DND-41 (cell line): ENCODE data around the gene FLII.

Experiments
- ATAC-seq: fragments of 200-7000 bp; cut with Tn5 transposase; 3 replicates; pipeline ENCODE4 v1.9.1; 2021; ENCODE audit warnings: low read depth; ENCODE audit not compliant: insufficient read depth
- DNase-seq: peaks from one replicate; pipeline ENCODE4 v3.0.0-alpha.2; 2020
- H2AFZ ChIP-seq: 2 replicates; pipeline ENCODE4 v1.6.0; 2012; ENCODE audit warnings: low read depth, low read length
- H3K27ac ChIP-seq: 2 replicates; pipeline ENCODE4 v1.5.1; 2012; ENCODE audit warnings: low read length, inconsistent platforms
- H3K27me3 ChIP-seq: fragments of 200-600 bp; sonication (generic); 2 replicates; pipeline ENCODE4 v1.6.0; 2012; ENCODE audit warnings: low read length, mild to moderate bottlenecking, inconsistent platforms; ENCODE audit not compliant: insufficient read depth, poor library complexity
- H3K36me3 ChIP-seq: 2 replicates; pipeline ENCODE4 v1.5.1; 2012; ENCODE audit warnings: low read length, inconsistent platforms; ENCODE audit not compliant: insufficient read depth
- H3K4me1 ChIP-seq: 2 replicates; pipeline ENCODE4 v1.5.1; 2012; ENCODE audit warnings: mild to moderate bottlenecking, low read length; ENCODE audit not compliant: insufficient read depth
- H3K4me2 ChIP-seq: 2 replicates; pipeline ENCODE4 v1.6.0; 2012; ENCODE audit warnings: mild to moderate bottlenecking, moderate library complexity, low read length, inconsistent platforms; ENCODE audit not compliant: insufficient read depth
- H3K4me3 ChIP-seq, 2 experiments: fragments of 200-600 bp in 1 of 2; shearing (Covaris generic) in 1 of 2; 2 replicates each; pipeline ENCODE4 v1.5.1; 2012 to 2016; ENCODE audit warnings: inconsistent platforms in 2 of 2, low read length in 2 of 2, mild to moderate bottlenecking in 2 of 2, low read depth in 1 of 2, moderate library complexity in 1 of 2
- H3K79me2 ChIP-seq: 2 replicates; pipeline ENCODE4 v1.6.0; 2012; ENCODE audit warnings: low read length, inconsistent platforms; ENCODE audit not compliant: insufficient read depth
- H3K9ac ChIP-seq: 2 replicates; pipeline ENCODE4 v1.6.0; 2012; ENCODE audit warnings: low read depth, mild to moderate bottlenecking, inconsistent platforms, low read length, moderate library complexity
- H3K9me3 ChIP-seq: 2 replicates; pipeline ENCODE4 v1.5.1; 2012; ENCODE audit warnings: low read length, moderate library complexity, mild to moderate bottlenecking, inconsistent platforms; ENCODE audit not compliant: insufficient read depth, severe bottlenecking
- H4K20me1 ChIP-seq: 2 replicates; pipeline ENCODE4 v1.6.0; 2012; ENCODE audit warnings: low read length; ENCODE audit not compliant: insufficient read depth
- CTCF ChIP-seq: IDR thresholded peaks from 2 replicates; pipeline ENCODE4 v1.5.1; 2012; ENCODE audit warnings: borderline replicate concordance, low read length, moderate library complexity, mild to moderate bottlenecking; ENCODE audit not compliant: poor library complexity, severe bottlenecking; ENCODE audit errors: extremely low read depth
- EZH2 ChIP-seq: IDR thresholded peaks from 3 replicates; pipeline ENCODE4 v1.6.1; 2012; ENCODE audit warnings: borderline replicate concordance, low read depth, mild to moderate bottlenecking, moderate library complexity, low read length, inconsistent platforms; ENCODE audit not compliant: severe bottlenecking

FLII gene

GRCh38 chr17:18253947-18254821 is 4.4 kb downstream of the FLII start:
- no peaks in the 10 kb centered on the region for H3K9me3 ChIP-seq
- H2AFZ ChIP-seq, result no peak overlapping the region
- H3K9ac ChIP-seq, result no peak overlapping the region
- peaks cover 74% of the 10 kb centered on the region for H3K36me3 ChIP-seq
- H3K4me3 ChIP-seq, result no peak overlapping the region
- no peak overlapping the region for H3K27ac ChIP-seq
- H4K20me1 ChIP-seq, result peaks cover 42% of the 10 kb centered on the region
- H3K27me3 ChIP-seq, result no peaks in the 10 kb centered on the region
- H3K79me2 ChIP-seq, result peaks cover 30% of the 10 kb centered on the region
- DNase-seq (no peak), ATAC-seq (no peak)
- H3K4me2 ChIP-seq, result no peak overlapping the region
- no peak for TF ChIP-seq EZH2
- no peak for TF ChIP-seq CTCF
- peaks cover 24% of the 10 kb centered on the region for H3K4me1 ChIP-seq

- no peak overlapping the region for H3K4me2 ChIP-seq
- peaks cover 42% of the 10 kb centered on the region for H4K20me1 ChIP-seq
- H3K27ac ChIP-seq, result no peak overlapping the region
- H3K4me1 ChIP-seq, result peaks cover 18% of the 10 kb centered on the region
- peaks cover 82% of the 10 kb centered on the region for H3K36me3 ChIP-seq
- no peak overlapping the region for H2AFZ ChIP-seq
- ATAC-seq (no peak), DNase-seq (no peak)
- TF ChIP-seq EZH2, result no peak
- TF ChIP-seq CTCF, result no peak
- H3K9me3 ChIP-seq, result no peaks in the 10 kb centered on the region
- H3K4me3 ChIP-seq, result no peak overlapping the region
- H3K9ac ChIP-seq, result no peak overlapping the region
- peaks cover 25% of the 10 kb centered on the region for H3K79me2 ChIP-seq
- no peaks in the 10 kb centered on the region for H3K27me3 ChIP-seq
Measured at GRCh38 chr17:18253187-18253884, 5.2 kb downstream of the FLII start.

- Histone ChIP-seq H3K9me3 (no peaks in the 10 kb centered on the region), H3K27ac (no peak overlapping the region), H4K20me1 (peaks cover 43% of the 10 kb centered on the region), H3K4me1 (peaks cover 10% of the 10 kb centered on the region), H3K27me3 (no peaks in the 10 kb centered on the region), H3K4me3 (no peak overlapping the region), H3K9ac (no peak overlapping the region), H2AFZ (no peak overlapping the region), H3K79me2 (peaks cover 13% of the 10 kb centered on the region), H3K36me3 (peaks cover 94% of the 10 kb centered on the region), H3K4me2 (no peak overlapping the region)
- TF ChIP-seq CTCF (no peak), EZH2 (no peak)
- ATAC-seq (no peak), DNase-seq (no peak)
Measured at GRCh38 chr17:18252160-18252559, 6.4 kb downstream of the FLII start.
